Suprapubic skin (tissue), 4 donors: Measurements from ENCODE around the gene TCTA. TPM values are rescaled to one million over a fixed set of nuclear protein-coding genes. Genes with fewer than 3 reads are reported as not detected.

Source experiments
- DNase-seq, 2 donors: peaks; one replicate each; pipeline ENCODE4 v3.0.0-alpha.2; 2019; ENCODE audit warnings: low spot score in 2 of 2
- H3K27ac ChIP-seq: fragments of 200-600 bp; sonication (generic); one replicate; pipeline ENCODE4 v1.5.1; 2019
- H3K27me3 ChIP-seq: fragments of 200-600 bp; sonication (generic); one replicate; pipeline ENCODE4 v1.5.1; 2019
- H3K36me3 ChIP-seq: fragments of 200-600 bp; sonication (generic); one replicate; pipeline ENCODE4 v1.5.1; 2019
- H3K4me1 ChIP-seq: fragments of 200-600 bp; sonication (generic); one replicate; pipeline ENCODE4 v1.5.1; 2019
- H3K4me3 ChIP-seq: fragments of 200-600 bp; sonication (generic); one replicate; pipeline ENCODE4 v1.5.1; 2019; ENCODE audit warnings: mild to moderate bottlenecking
- H3K9me3 ChIP-seq: fragments of 200-600 bp; sonication (generic); one replicate; pipeline ENCODE4 v1.5.1; 2019
- CTCF ChIP-seq, 2 donors: fragments of 200-600 bp in 1 of 2; fragments of 450-650 bp in 1 of 2; sonication (generic) in 1 of 2; IDR thresholded peaks; one replicate each; pipeline ENCODE4 v1.5.1; 2016 to 2019; ENCODE audit warnings: antibody characterized with exemption in 2 of 2, mild to moderate bottlenecking in 1 of 2, moderate library complexity in 1 of 2
- EP300 ChIP-seq: sonication (generic); formaldehyde crosslinking; IDR thresholded peaks from one replicate; pipeline ENCODE4 v1.6.1; 2017; ENCODE audit warnings: antibody characterized with exemption
- POLR2A ChIP-seq, 2 donors: fragments of 450-650 bp; IDR thresholded peaks; one replicate each; pipeline ENCODE4 v1.6.1; 2017; ENCODE audit warnings: antibody characterized with exemption in 2 of 2, mild to moderate bottlenecking in 2 of 2, moderate library complexity in 2 of 2
- POLR2AphosphoS5 ChIP-seq, 3 donors: sonication (generic); formaldehyde crosslinking; IDR thresholded peaks; one replicate each; pipeline ENCODE4 v1.6.1; 2017; ENCODE audit warnings: antibody characterized with exemption in 3 of 3
- WGBS: methylation state at CpG from one replicate; pipeline ENCODE4 v1.1.5; 2018; 5-methylcytosine and 5-hydroxymethylcytosine counted together
- total RNA-seq, 4 donors: library from RNA; depleted of rRNA; stranded (reverse); fragments of >200 nt; gene quantifications; one replicate each; pipeline ENCODE4 v1.1.0, GENCODE V29; 2016

The TCTA gene
- total RNA-seq, 4 donors from 2014 or later: 10.8 to 25.5 (median 19.6) TPM

DNA sequence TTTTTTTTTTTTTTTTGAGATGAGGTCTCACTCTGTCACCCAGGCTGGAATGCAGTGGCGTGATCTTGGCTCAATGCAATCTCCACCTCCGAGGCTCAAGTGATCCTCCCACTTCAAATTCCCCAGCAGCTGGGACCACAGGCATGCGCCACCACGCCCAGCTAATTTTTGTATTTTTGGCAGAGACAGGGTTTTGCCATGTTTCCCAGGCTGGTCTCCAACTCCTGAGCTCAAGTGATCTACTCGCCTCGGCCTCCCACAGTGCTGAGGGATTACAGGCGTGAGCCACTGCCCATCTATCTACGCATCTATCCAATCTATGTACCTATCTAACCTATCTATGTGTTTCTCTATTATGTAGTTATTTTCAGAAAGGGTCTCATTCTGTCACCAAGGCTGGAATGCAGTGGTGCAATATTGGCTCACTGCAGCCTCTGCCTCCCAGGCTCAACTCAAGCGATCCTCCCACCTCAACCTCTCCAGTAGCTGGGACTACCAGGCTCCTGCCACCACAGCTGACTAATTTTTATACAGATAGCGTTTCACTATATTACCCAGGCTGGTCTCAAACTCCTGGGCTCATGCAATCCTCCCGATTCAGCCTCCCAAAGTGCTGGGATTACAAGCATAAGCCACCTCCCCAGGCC, 33.9 kb upstream of the TCTA start:
- Histone ChIP-seq H3K9me3 (no peaks in the 10 kb centered on the region), H3K27ac (peak overlapping the region; percentile 22), H3K27me3 (no peaks in the 10 kb centered on the region), H3K4me3 (no peak overlapping the region), H3K4me1 (peaks cover 24% of the 10 kb centered on the region), H3K36me3 (peaks cover 19% of the 10 kb centered on the region)
- TF ChIP-seq POLR2AphosphoS5 (IDR thresholded peaks at IDR 0.05) (peak in 1 of 3 donors; percentile 12), POLR2A (IDR thresholded peaks at IDR 0.05) (no peak)
- DNase-seq: peak in 1 of 2 donors; percentile 69
- 48% methylated on average over 11 of the region's 11 CpGs for WGBS

GRCh38 chr3:49383387-49383786, 28.8 kb upstream of the TCTA start:
- Histone ChIP-seq H3K9me3 (no peaks in the 10 kb centered on the region), H3K4me1 (peaks cover 45% of the 10 kb centered on the region), H3K27ac (no peak overlapping the region), H3K36me3 (no peaks in the 10 kb centered on the region), H3K4me3 (no peak overlapping the region), H3K27me3 (no peaks in the 10 kb centered on the region)
- no peak for DNase-seq
- no peak for TF ChIP-seq POLR2AphosphoS5 (IDR thresholded peaks at IDR 0.05)
- no peak for TF ChIP-seq POLR2A (IDR thresholded peaks at IDR 0.05)
- no peak for TF ChIP-seq CTCF (IDR thresholded peaks at IDR 0.05)
- TF ChIP-seq EP300: no peak
- 49% methylated on average over 5 of the region's 5 CpGs for WGBS

DNA sequence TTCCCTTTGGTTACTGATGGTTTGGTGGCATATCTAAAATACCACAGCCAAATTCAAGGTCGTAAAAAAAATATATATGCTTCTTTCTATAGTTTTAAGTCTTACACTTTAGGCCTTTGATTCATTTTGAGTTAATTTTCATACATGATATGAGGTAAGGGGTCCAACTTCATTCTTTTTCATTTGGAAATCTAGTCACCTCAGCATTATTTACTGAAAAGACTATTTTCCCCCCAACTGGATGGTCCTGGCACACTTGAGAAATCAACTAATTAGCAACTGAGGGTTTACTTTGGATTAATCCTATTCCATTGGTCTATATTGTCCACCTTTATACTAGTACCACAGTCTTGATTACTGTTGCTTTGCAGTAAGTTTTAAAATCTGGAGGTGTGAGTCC, 26.6 kb upstream of the TCTA start:
- Histone ChIP-seq H3K27me3 (no peaks in the 10 kb centered on the region), H3K4me3 (no peak overlapping the region), H3K27ac (no peak overlapping the region), H3K4me1 (peaks cover 49% of the 10 kb centered on the region), H3K9me3 (no peaks in the 10 kb centered on the region), H3K36me3 (no peaks in the 10 kb centered on the region)
- no peak for DNase-seq
- TF ChIP-seq POLR2A (IDR thresholded peaks at IDR 0.05): no peak
- TF ChIP-seq EP300: no peak
- no peak for TF ChIP-seq POLR2AphosphoS5 (IDR thresholded peaks at IDR 0.05)
- no peak for TF ChIP-seq CTCF (IDR thresholded peaks at IDR 0.05)
- 93% methylated on average over 1 of the region's 1 CpG for WGBS

- DNase-seq: no peak
- WGBS: 76% methylated on average over 11 of the region's 11 CpGs
- Histone ChIP-seq H3K36me3 (no peaks in the 10 kb centered on the region), H3K4me1 (peaks cover 49% of the 10 kb centered on the region), H3K27me3 (no peaks in the 10 kb centered on the region), H3K27ac (no peak overlapping the region), H3K9me3 (no peaks in the 10 kb centered on the region), H3K4me3 (no peak overlapping the region)
- TF ChIP-seq POLR2AphosphoS5 (IDR thresholded peaks at IDR 0.05): no peak
- TF ChIP-seq CTCF (IDR thresholded peaks at IDR 0.05): no peak
- TF ChIP-seq POLR2A (IDR thresholded peaks at IDR 0.05): no peak
- TF ChIP-seq EP300: no peak
Observed at GRCh38 chr3:49386056-49386756, 26.0 kb upstream of the TCTA start.

DNA sequence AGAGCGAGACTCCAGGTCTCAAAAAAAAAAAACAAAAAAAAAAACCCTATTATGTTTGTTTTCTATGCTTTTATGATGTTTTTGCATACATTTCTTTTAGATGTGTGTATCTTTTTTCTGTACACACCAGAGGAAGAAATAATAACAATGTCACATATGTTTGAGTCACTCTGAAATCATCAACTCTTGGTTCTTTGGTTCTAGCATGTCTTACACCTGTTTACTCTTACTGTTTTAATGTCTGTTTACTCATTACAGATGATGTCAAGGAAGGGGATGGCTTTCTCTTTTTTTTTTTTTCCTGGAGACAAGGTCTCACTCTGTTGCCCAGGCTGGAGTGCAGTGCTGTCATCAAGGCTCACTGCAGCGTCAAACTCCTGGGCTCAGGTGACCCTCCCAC, 24.5 kb upstream of the TCTA start:
- no peaks in the 10 kb centered on the region for H3K36me3 ChIP-seq
- peaks cover 49% of the 10 kb centered on the region for H3K4me1 ChIP-seq
- H3K27ac ChIP-seq: no peak overlapping the region
- H3K4me3 ChIP-seq: no peak overlapping the region
- no peaks in the 10 kb centered on the region for H3K27me3 ChIP-seq
- H3K9me3 ChIP-seq: no peaks in the 10 kb centered on the region
- no peak for DNase-seq
- TF ChIP-seq EP300 (no peak), POLR2AphosphoS5 (IDR thresholded peaks at IDR 0.05) (no peak)
- WGBS: 82% methylated on average over 2 of the region's 2 CpGs

DNA sequence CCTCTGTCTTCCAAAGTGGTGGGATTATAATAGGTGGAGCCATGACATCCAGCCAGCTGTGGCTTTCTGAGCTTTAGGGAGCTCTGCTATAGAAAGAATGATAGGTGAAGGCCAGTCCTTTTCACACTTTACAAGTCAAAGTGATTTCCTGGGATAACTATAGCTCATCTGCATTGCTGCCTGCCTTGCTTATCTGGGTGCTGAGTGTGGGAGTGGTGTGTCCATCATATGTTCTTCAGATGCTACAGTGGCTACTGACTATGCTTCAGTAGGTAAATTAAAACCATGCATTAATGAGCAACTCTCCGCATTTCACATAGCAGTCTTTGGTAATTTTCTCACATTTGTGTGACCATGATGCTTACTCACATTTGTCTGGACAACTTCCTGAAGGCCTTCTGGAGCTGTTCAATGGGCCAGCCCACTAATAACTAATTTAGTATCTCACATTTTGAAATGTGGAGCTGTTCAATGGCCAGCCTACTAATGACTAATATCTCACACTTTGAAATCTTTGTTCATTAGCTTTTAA, 23.9 kb upstream of the TCTA start:
- no peak overlapping the region for H3K27ac ChIP-seq
- DNase-seq: no peak
- H3K4me3 ChIP-seq: no peak overlapping the region
- TF ChIP-seq CTCF (IDR thresholded peaks at IDR 0.05) (no peak), POLR2AphosphoS5 (IDR thresholded peaks at IDR 0.05) (no peak), POLR2A (IDR thresholded peaks at IDR 0.05) (no peak), EP300 (no peak)
- 65% methylated on average over 1 of the region's 1 CpG for WGBS
- peaks cover 49% of the 10 kb centered on the region for H3K4me1 ChIP-seq
- no peaks in the 10 kb centered on the region for H3K9me3 ChIP-seq
- H3K27me3 ChIP-seq: no peaks in the 10 kb centered on the region
- no peaks in the 10 kb centered on the region for H3K36me3 ChIP-seq
